Transverse colon (tissue), 4 donors: ENCODE data around the gene FOLR1. TPM values are rescaled to one million over a fixed set of nuclear protein-coding genes. Genes with fewer than 3 reads are reported as not detected.

ENCODE experiments used
- DNase-seq: peaks from one replicate; pipeline ENCODE4 v3.0.0-alpha.2; 2019
- H3K27ac ChIP-seq, 4 donors: fragments of 200-600 bp; sonication (generic); 2 replicates each; pipeline ENCODE4 v1.5.1; 2016 to 2018; ENCODE audit warnings: inconsistent platforms in 4 of 4
- H3K27me3 ChIP-seq: fragments of 200-600 bp; sonication (generic); 2 replicates; pipeline ENCODE4 v1.5.1; 2017; ENCODE audit warnings: inconsistent platforms
- H3K36me3 ChIP-seq, 4 donors: fragments of 200-600 bp; sonication (generic); 2 replicates each; pipeline ENCODE4 v1.5.1; 2017 to 2019; ENCODE audit warnings: inconsistent platforms in 4 of 4
- H3K4me1 ChIP-seq, 4 donors: fragments of 200-600 bp; sonication (generic); 2 replicates each; pipeline ENCODE4 v1.5.1; 2017 to 2020; ENCODE audit warnings: inconsistent platforms in 4 of 4
- H3K4me3 ChIP-seq, 4 donors: fragments of 200-600 bp; sonication (generic); 1 replicate in 1 of 4; 2 replicates in 3 of 4; pipeline versions ENCODE4 v1.5.1 to v1.6.1; 2017 to 2019; ENCODE audit warnings: inconsistent platforms in 4 of 4
- H3K9me3 ChIP-seq, 2 donors: fragments of 200-600 bp; sonication (generic); 2 replicates each; pipeline ENCODE4 v1.5.1; 2017 to 2019; ENCODE audit warnings: inconsistent platforms in 2 of 2
- CTCF ChIP-seq, 5 experiments: fragments of 200-600 bp in 3 of 5; fragments of 450-650 bp in 2 of 5; sonication (generic) in 3 of 5; IDR thresholded peaks; 1 replicate in 2 of 5; 2 replicates in 3 of 5; pipeline ENCODE4 v1.5.1; 2016 to 2017; ENCODE audit warnings: antibody characterized with exemption in 5 of 5, inconsistent platforms in 3 of 5, mild to moderate bottlenecking in 2 of 5, moderate library complexity in 1 of 5
- EP300 ChIP-seq: sonication (generic); formaldehyde crosslinking; IDR thresholded peaks from one replicate; pipeline ENCODE4 v1.6.1; 2017; ENCODE audit warnings: antibody characterized with exemption, low read depth
- POLR2A ChIP-seq: fragments of 450-650 bp; IDR thresholded peaks from one replicate; pipeline ENCODE4 v1.6.1; 2016; ENCODE audit warnings: antibody characterized with exemption, mild to moderate bottlenecking, moderate library complexity
- POLR2AphosphoS5 ChIP-seq, 3 donors: sonication (generic); formaldehyde crosslinking; IDR thresholded peaks; one replicate each; pipeline ENCODE4 v1.6.1; 2016; ENCODE audit warnings: antibody characterized with exemption in 3 of 3
- WGBS, 2 donors: methylation state at CpG; one replicate each; pipeline ENCODE4 v1.1.5; 2018; ENCODE audit warnings: low coverage in 1 of 2; 5-methylcytosine and 5-hydroxymethylcytosine counted together
- in situ Hi-C, 4 donors: fragments of 200-750 bp; cut with MboI; loops; one replicate each; pipeline versions ENCODE4 v1.15.0 to v1.15.1; 2017; ENCODE audit warnings: low sequenced_read_pairs in 3 of 4, low pct_ligation_motif_present in 1 of 4, low pct_unique_long_range_greater_than_20kb in 1 of 4
- intact Hi-C: fragments of 100-400 bp; cut with DNase I; formaldehyde crosslinking; loops from one replicate; pipeline ENCODE4 v1.15.1; 2023; ENCODE audit warnings: low total_unique reads
- total RNA-seq, 4 donors: library from RNA; depleted of rRNA; stranded (reverse); fragments of >200 nt; gene quantifications; one replicate each; pipeline ENCODE4 v1.1.0, GENCODE V29; 2016

Gene FOLR1
- total RNA-seq, 4 donors from 2014 or later, result not detected

- Histone ChIP-seq H3K27ac (no peak overlapping the region), H3K4me1 (peaks cover 0 to 18% (median 14%) of the 10 kb centered on the region in 4 donors), H3K36me3 (peaks cover 0 to 53% (median 11%) of the 10 kb centered on the region in 4 donors), H3K27me3 (no peaks in the 10 kb centered on the region), H3K9me3 (no peaks in the 10 kb centered on the region), H3K4me3 (no peak overlapping the region)
- in situ Hi-C loops, result no loop called here
- TF ChIP-seq CTCF (IDR thresholded peaks at IDR 0.05) (no peak), EP300 (no peak), POLR2AphosphoS5 (IDR thresholded peaks at IDR 0.05) (no peak), POLR2A (no peak)
- intact Hi-C loops, result no loop called here
- 83 to 93% methylated on average over 1 to 8 of the region's 8 CpGs for WGBS, 2 donors
- DNase-seq, result no peak
Observed at GRCh38 chr11:72229336-72229924, 37.5 kb downstream of the FOLR1 start.

- TF ChIP-seq POLR2AphosphoS5 (IDR thresholded peaks at IDR 0.05) (no peak), POLR2A (no peak), EP300 (no peak), CTCF (IDR thresholded peaks at IDR 0.05) (no peak)
- Histone ChIP-seq H3K27me3 (no peaks in the 10 kb centered on the region), H3K9me3 (no peaks in the 10 kb centered on the region), H3K4me1 (peaks cover 0 to 17% (median 13%) of the 10 kb centered on the region in 4 donors), H3K27ac (no peak overlapping the region), H3K4me3 (no peak overlapping the region), H3K36me3 (peaks cover 0 to 58% (median 11%) of the 10 kb centered on the region in 4 donors)
- in situ Hi-C loops (no loop called here), intact Hi-C loops (no loop called here)
- WGBS, 2 donors, result 92% methylated on average over 21 of the region's 21 CpGs; no CpG with 5 or more reads in 1 of the 2 donors
- no peak for DNase-seq
Observed at GRCh38 chr11:72229925-72230763, 38.2 kb downstream of the FOLR1 start.

GRCh38 chr11:72230764-72231365, 38.9 kb downstream of the FOLR1 start:
- Histone ChIP-seq H3K27ac (no peak overlapping the region), H3K27me3 (no peaks in the 10 kb centered on the region), H3K4me3 (no peak overlapping the region), H3K4me1 (peaks cover 0 to 13% (median 9%) of the 10 kb centered on the region in 4 donors), H3K9me3 (no peaks in the 10 kb centered on the region), H3K36me3 (peaks cover 0 to 62% (median 16%) of the 10 kb centered on the region in 4 donors)
- TF ChIP-seq CTCF (IDR thresholded peaks at IDR 0.05) (no peak), EP300 (no peak), POLR2A (no peak), POLR2AphosphoS5 (IDR thresholded peaks at IDR 0.05) (no peak)
- intact Hi-C loops (no loop called here), in situ Hi-C loops (no loop called here)
- DNase-seq, result no peak
- 83% methylated on average over 17 of the region's 18 CpGs; no CpG with 5 or more reads in 1 of the 2 donors for WGBS, 2 donors
